Smooth muscle cell (in vitro differentiated cells): ENCODE data around the gene COPS3. TPM values are rescaled to one million over a fixed set of nuclear protein-coding genes. Genes with fewer than 3 reads are reported as not detected.

Experiments used
- DNase-seq: peaks from one replicate; lab custom pipeline; 2025; ENCODE audit not compliant: unreplicated experiment; lab: John Stamatoyannopoulos, UW
- H2AFZ ChIP-seq: fragments of 200-600 bp; sonication (generic); 2 replicates; pipeline ENCODE4 v1.6.0; 2016; ENCODE audit warnings: antibody characterized with exemption, low read depth, mild to moderate bottlenecking
- H3F3A ChIP-seq: fragments of 200-600 bp; sonication (generic); 2 replicates; pipeline ENCODE4 v1.6.0; 2017; ENCODE audit warnings: antibody characterized with exemption, low read depth
- H3K27ac ChIP-seq: fragments of 200-600 bp; sonication (generic); 2 replicates; pipeline ENCODE4 v1.5.1; 2016; ENCODE audit warnings: low read depth, mild to moderate bottlenecking
- H3K27me3 ChIP-seq: fragments of 200-600 bp; sonication (generic); 2 replicates; pipeline ENCODE4 v1.6.1; 2016; ENCODE audit warnings: low read depth, mild to moderate bottlenecking
- H3K36me3 ChIP-seq: fragments of 200-600 bp; sonication (generic); 2 replicates; pipeline ENCODE4 v1.5.1; 2016; ENCODE audit warnings: low read depth
- H3K4me1 ChIP-seq: fragments of 200-600 bp; sonication (generic); 2 replicates; pipeline ENCODE4 v1.5.1; 2016; ENCODE audit warnings: low read depth
- H3K4me2 ChIP-seq: fragments of 200-600 bp; sonication (generic); 2 replicates; pipeline ENCODE4 v1.6.0; 2016; ENCODE audit warnings: mild to moderate bottlenecking
- H3K4me3 ChIP-seq: fragments of 200-600 bp; sonication (generic); 2 replicates; pipeline ENCODE4 v1.5.1; 2016; ENCODE audit warnings: mild to moderate bottlenecking
- H3K79me2 ChIP-seq: fragments of 200-600 bp; sonication (generic); 2 replicates; pipeline ENCODE4 v1.6.0; 2016; ENCODE audit warnings: low read depth, mild to moderate bottlenecking
- H3K9ac ChIP-seq: fragments of 200-600 bp; sonication (generic); 2 replicates; pipeline ENCODE4 v1.6.0; 2016; ENCODE audit warnings: low read depth
- H3K9me3 ChIP-seq: fragments of 200-600 bp; sonication (generic); replicated peaks from 2 replicates; pipeline ENCODE4 v1.5.1; 2016; ENCODE audit warnings: low read depth
- H4K20me1 ChIP-seq: fragments of 200-600 bp; sonication (generic); 2 replicates; pipeline ENCODE4 v1.6.0; 2016; ENCODE audit warnings: low read depth
- WGBS: methylation state at CpG from one replicate; pipeline ENCODE4 v1.1.7; 2016; ENCODE audit warnings: low lambda C conversion rate; 5-methylcytosine and 5-hydroxymethylcytosine counted together
- polyA plus RNA-seq: library from polyadenylated mRNA; unstranded; fragments of >200 nt; fragmentation: Nextera tagmentation; extraction: Ambion mirVana; gene quantifications from 2 replicates; pipeline ENCODE4 v1.2.1, GENCODE V29; 2016
- total RNA-seq: library from RNA; depleted of rRNA; stranded (reverse); fragments of >200 nt; gene quantifications from 2 replicates; pipeline ENCODE4 v1.2.3, GENCODE V29; 2014
- TF ChIP-seq, protein P1 (sequence below): fragments of 200-600 bp; sonication (generic); IDR thresholded peaks from 2 replicates; pipeline ENCODE4 v1.5.1; 2017; ENCODE audit warnings: borderline replicate concordance, mild to moderate bottlenecking, antibody characterized with exemption; ENCODE audit not compliant: insufficient read depth, poor library complexity, severe bottlenecking

The COPS3 gene
- total and polyA plus RNA-seq, 2 experiments from 2014 or later, result 68.3 to 77.0 TPM

DNA sequence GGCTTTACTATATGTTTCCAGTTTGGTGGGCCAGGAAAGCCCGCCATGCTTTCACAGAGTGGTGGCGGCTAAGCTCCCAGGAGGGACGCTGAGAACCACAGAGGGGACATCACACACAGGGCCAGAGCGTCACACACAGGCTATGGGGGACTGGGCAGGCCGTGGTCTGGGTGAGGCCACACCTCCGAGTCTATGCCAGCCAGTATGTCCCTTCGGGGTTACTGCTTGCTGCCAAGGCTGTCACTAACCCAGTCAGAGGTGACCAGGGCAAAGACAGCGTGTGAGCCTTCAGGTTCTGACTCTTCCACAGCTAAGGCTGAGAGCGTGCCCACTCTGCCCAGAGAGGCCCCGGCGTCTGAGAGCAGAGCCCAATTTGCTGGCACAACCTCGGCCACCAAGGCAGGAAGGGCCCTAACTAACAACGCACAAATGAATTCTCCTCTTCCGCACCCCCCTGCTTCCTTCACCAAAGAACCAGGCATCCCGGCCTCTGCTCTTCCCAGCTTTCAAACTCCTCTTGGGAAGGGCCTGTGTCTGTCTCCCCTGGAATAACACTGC lies 77.8 kb downstream of the COPS3 start:
- no peaks in the 10 kb centered on the region for H3K36me3 ChIP-seq
- no peaks in the 10 kb centered on the region for H3K9me3 ChIP-seq
- H3F3A ChIP-seq, result no peaks in the 10 kb centered on the region
- no peak overlapping the region for H3K9ac ChIP-seq
- no peak overlapping the region for H2AFZ ChIP-seq
- 92% methylated on average over 15 of the region's 15 CpGs for WGBS
- no peaks in the 10 kb centered on the region for H4K20me1 ChIP-seq
- H3K4me2 ChIP-seq, result no peak overlapping the region
- no peak overlapping the region for H3K4me3 ChIP-seq
- TF ChIP-seq, protein P1, sequence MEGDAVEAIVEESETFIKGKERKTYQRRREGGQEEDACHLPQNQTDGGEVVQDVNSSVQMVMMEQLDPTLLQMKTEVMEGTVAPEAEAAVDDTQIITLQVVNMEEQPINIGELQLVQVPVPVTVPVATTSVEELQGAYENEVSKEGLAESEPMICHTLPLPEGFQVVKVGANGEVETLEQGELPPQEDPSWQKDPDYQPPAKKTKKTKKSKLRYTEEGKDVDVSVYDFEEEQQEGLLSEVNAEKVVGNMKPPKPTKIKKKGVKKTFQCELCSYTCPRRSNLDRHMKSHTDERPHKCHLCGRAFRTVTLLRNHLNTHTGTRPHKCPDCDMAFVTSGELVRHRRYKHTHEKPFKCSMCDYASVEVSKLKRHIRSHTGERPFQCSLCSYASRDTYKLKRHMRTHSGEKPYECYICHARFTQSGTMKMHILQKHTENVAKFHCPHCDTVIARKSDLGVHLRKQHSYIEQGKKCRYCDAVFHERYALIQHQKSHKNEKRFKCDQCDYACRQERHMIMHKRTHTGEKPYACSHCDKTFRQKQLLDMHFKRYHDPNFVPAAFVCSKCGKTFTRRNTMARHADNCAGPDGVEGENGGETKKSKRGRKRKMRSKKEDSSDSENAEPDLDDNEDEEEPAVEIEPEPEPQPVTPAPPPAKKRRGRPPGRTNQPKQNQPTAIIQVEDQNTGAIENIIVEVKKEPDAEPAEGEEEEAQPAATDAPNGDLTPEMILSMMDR, result no peak
- no peaks in the 10 kb centered on the region for H3K27me3 ChIP-seq
- H3K4me1 ChIP-seq, result no peaks in the 10 kb centered on the region
- H3K27ac ChIP-seq, result no peak overlapping the region
- no peak for DNase-seq
- no peaks in the 10 kb centered on the region for H3K79me2 ChIP-seq

DNA sequence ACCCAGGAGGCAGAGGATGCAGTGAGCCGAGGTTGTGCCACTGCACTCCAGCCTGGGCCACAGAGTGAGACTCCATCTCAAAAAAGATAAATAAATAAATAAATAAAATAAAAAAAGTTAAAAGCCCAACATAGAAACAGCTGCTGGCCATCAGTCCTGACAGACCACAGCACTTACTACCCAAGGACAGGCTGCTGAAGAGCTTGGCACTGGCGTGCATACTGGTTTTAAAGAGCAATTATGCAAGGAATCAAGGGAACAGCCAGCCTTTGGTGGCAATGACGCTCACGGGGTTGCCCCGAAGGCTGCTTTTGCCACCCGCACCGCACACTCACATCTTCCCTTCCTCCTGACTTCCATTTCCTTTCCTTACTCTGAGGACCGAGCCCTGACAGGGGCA lies 79.1 kb downstream of the COPS3 start:
- WGBS, result 91% methylated on average over 8 of the region's 8 CpGs
- no peak for DNase-seq

DNA sequence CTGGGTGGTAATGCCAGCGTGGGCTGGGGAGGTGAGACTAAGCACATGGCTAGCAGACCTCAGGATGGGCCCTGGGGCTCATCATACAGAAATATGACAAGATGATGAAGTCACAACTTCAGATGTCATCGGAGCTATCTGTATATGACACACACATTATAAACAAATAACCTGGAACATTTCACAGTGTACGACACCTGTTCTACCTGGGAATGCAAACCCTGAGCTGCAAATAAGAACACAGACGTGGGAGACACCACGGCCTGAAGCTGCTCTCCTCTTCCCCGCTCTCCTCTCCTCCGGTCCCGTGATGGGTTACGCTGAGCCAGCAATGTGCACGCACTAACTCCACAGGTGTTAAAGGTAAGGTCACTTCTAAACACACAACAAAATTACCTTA lies 79.8 kb downstream of the COPS3 start:
- H3K27ac ChIP-seq, result no peak overlapping the region
- WGBS, result 90% methylated on average over 10 of the region's 10 CpGs
- no peaks in the 10 kb centered on the region for H3K9me3 ChIP-seq
- no peaks in the 10 kb centered on the region for H3K36me3 ChIP-seq
- no peak overlapping the region for H2AFZ ChIP-seq
- no peaks in the 10 kb centered on the region for H3K4me1 ChIP-seq
- H4K20me1 ChIP-seq, result no peaks in the 10 kb centered on the region
- no peak overlapping the region for H3K9ac ChIP-seq
- no peak overlapping the region for H3K4me3 ChIP-seq
- no peaks in the 10 kb centered on the region for H3F3A ChIP-seq
- H3K79me2 ChIP-seq, result no peaks in the 10 kb centered on the region
- no peak for DNase-seq
- H3K27me3 ChIP-seq, result no peaks in the 10 kb centered on the region
- H3K4me2 ChIP-seq, result no peak overlapping the region
- TF ChIP-seq, protein P1, result no peak

More for the DNA sequence above, 79.1 kb downstream of the COPS3 start:
- Histone ChIP-seq H3K79me2 (no peaks in the 10 kb centered on the region), H3K9ac (no peak overlapping the region), H3K4me1 (no peaks in the 10 kb centered on the region), H3K27me3 (no peaks in the 10 kb centered on the region), H3K4me3 (no peak overlapping the region), H4K20me1 (no peaks in the 10 kb centered on the region), H3K27ac (no peak overlapping the region), H3F3A (no peaks in the 10 kb centered on the region), H2AFZ (no peak overlapping the region), H3K36me3 (no peaks in the 10 kb centered on the region), H3K4me2 (no peak overlapping the region), H3K9me3 (no peaks in the 10 kb centered on the region)
- TF ChIP-seq, protein P1, result no peak

DNA sequence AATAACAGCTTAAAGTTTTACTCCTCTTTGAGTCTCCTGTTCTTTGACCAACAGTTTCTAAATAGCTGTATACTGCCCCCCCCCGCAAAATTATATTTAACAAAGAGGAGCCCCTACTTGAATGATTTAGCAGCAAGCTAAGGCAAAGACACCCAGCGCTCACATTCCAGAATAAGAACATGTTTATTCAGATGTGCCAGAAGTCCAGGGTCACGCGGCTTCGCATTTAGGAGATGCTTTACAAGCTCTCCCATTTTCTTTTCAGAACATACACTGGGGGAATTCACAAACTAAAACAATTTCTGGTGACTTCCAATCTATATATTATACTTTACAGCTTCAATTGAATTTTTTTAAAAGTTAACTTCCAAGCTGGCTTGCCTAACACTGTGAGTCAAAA lies 80.2 kb downstream of the COPS3 start:
- Histone ChIP-seq H3K27ac (no peak overlapping the region), H3K79me2 (no peaks in the 10 kb centered on the region), H3K27me3 (no peaks in the 10 kb centered on the region), H3K4me2 (no peak overlapping the region), H3K4me1 (no peaks in the 10 kb centered on the region), H3K9me3 (no peaks in the 10 kb centered on the region), H4K20me1 (no peaks in the 10 kb centered on the region), H3F3A (no peaks in the 10 kb centered on the region), H3K4me3 (no peak overlapping the region), H3K36me3 (no peaks in the 10 kb centered on the region), H3K9ac (no peak overlapping the region), H2AFZ (no peak overlapping the region)
- TF ChIP-seq, protein P1, result no peak
- WGBS, result 82% methylated on average over 5 of the region's 5 CpGs
- no peak for DNase-seq
